Measurements from ENCODE around the gene KIF24. TPM values are rescaled to one million over a fixed set of nuclear protein-coding genes. Genes with fewer than 3 reads are reported as not detected.

The KIF24 gene
- total RNA-seq, 1 experiment from 2014 or later = 5.8 TPM

DNA sequence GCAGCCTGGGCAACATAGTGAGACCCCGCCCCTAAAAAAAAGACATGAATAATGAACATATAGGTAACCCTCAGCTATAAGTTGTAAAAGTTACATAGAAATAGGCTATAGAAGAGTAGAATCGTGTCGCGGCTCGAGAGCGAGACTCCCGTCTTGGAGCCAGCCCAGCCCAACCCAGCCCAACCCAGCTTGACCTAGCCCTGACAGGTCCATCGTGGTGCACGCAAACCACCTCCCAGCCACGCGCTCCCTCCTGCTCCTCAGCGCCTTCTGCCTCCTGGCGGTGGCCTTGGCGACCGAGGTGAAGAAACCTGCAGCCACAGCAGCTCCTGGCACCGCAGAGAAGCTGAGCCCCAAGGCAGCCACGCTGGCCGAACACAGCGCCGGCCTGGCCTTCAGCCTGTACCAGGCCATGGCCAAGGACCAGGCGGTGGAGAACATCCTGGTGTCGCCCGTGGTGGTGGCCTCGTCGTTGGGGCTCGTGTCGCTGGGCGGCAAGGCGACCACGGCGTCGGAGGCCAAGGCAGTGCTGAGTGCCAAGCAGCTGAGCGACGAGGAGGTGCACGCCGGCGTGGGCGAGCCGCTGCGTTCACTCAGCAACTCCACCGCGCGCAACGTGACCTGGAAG lies 10.8 kb downstream of the KIF24 start:
- no peak for DNase-seq (ENCODE audit: low read depth, low spot score)
- TF ChIP-seq RAD21 (IDR thresholded peaks at IDR 0.05; ENCODE audit: low read depth) (no peak), CEBPB (IDR thresholded peaks at IDR 0.05; ENCODE audit: low read depth) (no peak), CBX3 (IDR thresholded peaks at IDR 0.05; ENCODE audit: low read depth) (no peak), TCF7L2 (IDR thresholded peaks at IDR 0.05; ENCODE audit: borderline replicate concordance, extremely low read depth, insufficient read depth, insufficient read length) (no peak), EGR1 (IDR thresholded peaks at IDR 0.05; ENCODE audit: low read depth) (no peak), SRF (IDR thresholded peaks at IDR 0.05; ENCODE audit: low read depth) (no peak), EZH2 (IDR thresholded peaks at IDR 0.05) (no peak), JUND (IDR thresholded peaks at IDR 0.05) (no peak), ZFX (IDR thresholded peaks at IDR 0.05) (no peak), POLR2AphosphoS5 (IDR thresholded peaks at IDR 0.05; ENCODE audit: low read depth, low read length) (no peak)
- TF ChIP-seq, protein P1, sequence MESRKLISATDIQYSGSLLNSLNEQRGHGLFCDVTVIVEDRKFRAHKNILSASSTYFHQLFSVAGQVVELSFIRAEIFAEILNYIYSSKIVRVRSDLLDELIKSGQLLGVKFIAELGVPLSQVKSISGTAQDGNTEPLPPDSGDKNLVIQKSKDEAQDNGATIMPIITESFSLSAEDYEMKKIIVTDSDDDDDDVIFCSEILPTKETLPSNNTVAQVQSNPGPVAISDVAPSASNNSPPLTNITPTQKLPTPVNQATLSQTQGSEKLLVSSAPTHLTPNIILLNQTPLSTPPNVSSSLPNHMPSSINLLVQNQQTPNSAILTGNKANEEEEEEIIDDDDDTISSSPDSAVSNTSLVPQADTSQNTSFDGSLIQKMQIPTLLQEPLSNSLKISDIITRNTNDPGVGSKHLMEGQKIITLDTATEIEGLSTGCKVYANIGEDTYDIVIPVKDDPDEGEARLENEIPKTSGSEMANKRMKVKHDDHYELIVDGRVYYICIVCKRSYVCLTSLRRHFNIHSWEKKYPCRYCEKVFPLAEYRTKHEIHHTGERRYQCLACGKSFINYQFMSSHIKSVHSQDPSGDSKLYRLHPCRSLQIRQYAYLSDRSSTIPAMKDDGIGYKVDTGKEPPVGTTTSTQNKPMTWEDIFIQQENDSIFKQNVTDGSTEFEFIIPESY (IDR thresholded peaks at IDR 0.05; ENCODE audit: extremely low read depth, insufficient replicate concordance, low read length) = no peak
- Histone ChIP-seq H2AFZ (ENCODE audit: low read depth, low read length, poor library complexity, severe bottlenecking) (no peak overlapping the region), H3K4me2 (ENCODE audit: low read length) (no peak overlapping the region), H3K9me2 (ENCODE audit: insufficient read depth) (no peaks in the 10 kb centered on the region), H3K27ac (ENCODE audit: low read depth, low read length) (no peak overlapping the region), H3K27me3 (ENCODE audit: insufficient read depth, low read length) (no peaks in the 10 kb centered on the region), H3K4me1 (ENCODE audit: control insufficient read depth in 1 of 2, insufficient read depth in 2 of 2, low read length in 2 of 2) (no peaks in the 10 kb centered on the region), H3K36me3 (ENCODE audit: control insufficient read depth in 1 of 2, insufficient read depth in 2 of 2, low read length in 2 of 2) (no peaks in the 10 kb centered on the region), H4K20me1 (ENCODE audit: insufficient read depth) (no peaks in the 10 kb centered on the region), H3K79me2 (ENCODE audit: insufficient read depth, low read length) (peaks cover 37% of the 10 kb centered on the region), H3K9me3 (ENCODE audit: control insufficient read depth in 1 of 2, insufficient read depth in 1 of 2, low read depth in 1 of 2, low read length in 2 of 2) (no peaks in the 10 kb centered on the region), H3K4me3 (replicated peaks in 1 of 2; ENCODE audit: low read depth in 1 of 2, low read length in 2 of 2) (no peak overlapping the region), H3K9ac (ENCODE audit: low read length) (no peak overlapping the region)
- ATAC-seq = no peak
- BruUV-seq (replicated peaks) = no TSS peak
- ChIA-PET RAD21 (ENCODE audit: low non-redundant PET in 1 of 2, low total read pairs in 2 of 2, uncharacterized antibody in 2 of 2, unreplicated experiment in 2 of 2) (no interaction called here), CTCF (no interaction called here), POLR2A (no interaction called here)
- intact Hi-C loops (cut with micrococcal nuclease) = no loop called here

Measured in HCT116 (cell line).